NT2/D1 (cell line): ENCODE results near the gene MED25.
A peak's percentile ranks its signal among the peaks of the same experiment; 100 is the strongest.

Experiments
- DNase-seq: peaks from one replicate; pipeline ENCODE4 v3.0.0-alpha.2; 2011; ENCODE audit warnings: low read depth, low spot score
- H3K27me3 ChIP-seq: 2 replicates; pipeline ENCODE4 v1.6.0; 2011; ENCODE audit warnings: mild to moderate bottlenecking; ENCODE audit not compliant: insufficient read length, insufficient read depth
- H3K36me3 ChIP-seq: 2 replicates; pipeline ENCODE4 v1.6.1; 2011; ENCODE audit warnings: mild to moderate bottlenecking, low read length, mixed read lengths; ENCODE audit not compliant: insufficient read depth, insufficient read length
- H3K4me1 ChIP-seq: 2 replicates; pipeline ENCODE4 v1.5.1; 2011; ENCODE audit not compliant: insufficient read depth, insufficient read length
- H3K4me3 ChIP-seq: 2 replicates; pipeline ENCODE4 v1.5.1; 2011; ENCODE audit warnings: low read depth; ENCODE audit not compliant: insufficient read length
- H3K9ac ChIP-seq: 2 replicates; pipeline ENCODE4 v1.6.0; 2011; ENCODE audit warnings: low read depth; ENCODE audit not compliant: insufficient read length
- H3K9me3 ChIP-seq: 2 replicates; pipeline ENCODE4 v1.5.1; 2011; ENCODE audit warnings: mild to moderate bottlenecking, low read length; ENCODE audit not compliant: insufficient read depth
- SUZ12 ChIP-seq: IDR thresholded peaks from 2 replicates; pipeline ENCODE4 v1.6.1; 2011; ENCODE audit not compliant: insufficient read length, insufficient read depth; ENCODE audit errors: extremely low read depth
- YY1 ChIP-seq: IDR thresholded peaks from 2 replicates; pipeline ENCODE4 v1.6.1; 2011; ENCODE audit not compliant: insufficient read length, insufficient read depth
- ZNF274 ChIP-seq: IDR thresholded peaks from 2 replicates; pipeline ENCODE4 v1.6.1; 2011; ENCODE audit warnings: mild to moderate bottlenecking, low read depth, low read length

MED25 gene

DNA sequence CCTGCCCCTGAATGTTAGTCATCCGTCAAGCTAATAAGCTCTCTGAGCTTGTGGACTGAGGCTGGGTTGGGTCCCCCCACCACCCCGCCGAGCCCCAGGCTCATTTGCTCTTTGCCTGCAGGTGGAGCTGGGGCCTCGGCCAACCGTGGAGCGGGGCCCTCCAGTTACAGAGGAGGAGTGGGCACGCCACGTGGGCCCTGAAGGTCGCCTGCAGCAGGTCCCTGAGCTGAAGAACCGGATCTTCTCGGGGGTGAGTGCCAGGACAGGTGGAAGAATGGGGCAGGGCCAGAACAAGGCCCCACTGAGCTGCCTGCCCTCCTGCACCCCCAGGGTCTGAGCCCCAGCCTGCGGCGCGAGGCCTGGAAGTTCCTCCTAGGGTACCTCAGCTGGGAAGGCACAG, 64.6 kb downstream of the MED25 start:
- H3K27me3 ChIP-seq: no peaks in the 10 kb centered on the region
- DNase-seq: no peak
- no peaks in the 10 kb centered on the region for H3K9me3 ChIP-seq
- peaks cover 71% of the 10 kb centered on the region for H3K36me3 ChIP-seq
- peaks cover 6% of the 10 kb centered on the region for H3K4me1 ChIP-seq
- no peak overlapping the region for H3K9ac ChIP-seq
- TF ChIP-seq YY1 (no peak), ZNF274 (no peak), SUZ12 (no peak)
- H3K4me3 ChIP-seq: no peak overlapping the region

- H3K36me3 ChIP-seq: peaks cover 71% of the 10 kb centered on the region
- DNase-seq: no peak
- H3K4me3 ChIP-seq: no peak overlapping the region
- no peaks in the 10 kb centered on the region for H3K27me3 ChIP-seq
- peaks cover 6% of the 10 kb centered on the region for H3K4me1 ChIP-seq
- H3K9me3 ChIP-seq: no peaks in the 10 kb centered on the region
- TF ChIP-seq SUZ12 (no peak), YY1 (no peak), ZNF274 (no peak)
- H3K9ac ChIP-seq: no peak overlapping the region
These were observed 65.0 kb downstream of the MED25 start for GRCh38 chr19:49883094-49883493.

- no peak for DNase-seq
- Histone ChIP-seq H3K9me3 (peaks cover 2% of the 10 kb centered on the region; the same call in 1 of the 2 replicates), H3K4me1 (peaks cover 1% of the 10 kb centered on the region), H3K27me3 (no peaks in the 10 kb centered on the region), H3K36me3 (peaks cover 69% of the 10 kb centered on the region), H3K4me3 (no peak overlapping the region), H3K9ac (no peak overlapping the region)
- TF ChIP-seq ZNF274: no peak
- no peak for TF ChIP-seq SUZ12
- TF ChIP-seq YY1: no peak
These were observed 66.0 kb downstream of the MED25 start for GRCh38 chr19:49884109-49884508.

- H3K9ac ChIP-seq: peak overlapping the region; percentile 8
- H3K4me3 ChIP-seq: no peak overlapping the region
- TF ChIP-seq SUZ12: no peak
- no peak for TF ChIP-seq ZNF274
- TF ChIP-seq YY1: no peak
- no peak for DNase-seq
- H3K27me3 ChIP-seq: no peaks in the 10 kb centered on the region
- H3K9me3 ChIP-seq: peaks cover 8% of the 10 kb centered on the region; the same call in 1 of the 2 replicates
- peaks cover 69% of the 10 kb centered on the region for H3K36me3 ChIP-seq
- peaks cover under 1% of the 10 kb centered on the region for H3K4me1 ChIP-seq
These were observed 66.7 kb downstream of the MED25 start for GRCh38 chr19:49884760-49885159.
